Skeletal muscle satellite cell (primary cell): ENCODE data around the gene SLC12A7.
"Not testable (repeated sequence)": the region's sequence is repeated elsewhere in the genome, so short reads cannot be mapped to it uniquely, and the experiment has no call there.

Experiments used
- H3K27me3 ChIP-seq: 2 replicates; pipeline ENCODE4 v1.7.0; 2013; ENCODE audit warnings: low read length; ENCODE audit not compliant: control insufficient read depth, insufficient read depth
- H3K36me3 ChIP-seq: 2 replicates; pipeline ENCODE4 v1.7.0; 2013; ENCODE audit warnings: mild to moderate bottlenecking, control low read depth, low read length; ENCODE audit not compliant: insufficient read depth
- H3K4me1 ChIP-seq: 2 replicates; pipeline ENCODE4 v1.7.0; 2013; ENCODE audit warnings: low read length; ENCODE audit not compliant: control insufficient read depth, insufficient read depth
- H3K4me2 ChIP-seq: 2 replicates; pipeline ENCODE4 v1.7.0; 2013; ENCODE audit warnings: mild to moderate bottlenecking, low read length
- H3K4me3 ChIP-seq: 2 replicates; pipeline ENCODE4 v1.7.0; 2013; ENCODE audit warnings: low read length
- H3K9ac ChIP-seq: 2 replicates; pipeline ENCODE4 v1.7.0; 2013; ENCODE audit warnings: mild to moderate bottlenecking, low read depth, low read length, moderate library complexity
- H3K9me3 ChIP-seq: replicated peaks from 2 replicates; pipeline ENCODE4 v1.7.0; 2013; ENCODE audit warnings: mild to moderate bottlenecking, control low read depth, low read length

The SLC12A7 gene

GRCh38 chr5:1086871-1087270 is 25.0 kb downstream of the SLC12A7 start:
- H3K4me1 ChIP-seq = no peaks in the 10 kb centered on the region
- no peaks in the 10 kb centered on the region for H3K36me3 ChIP-seq
- no peak overlapping the region for H3K4me2 ChIP-seq
- no peak overlapping the region for H3K4me3 ChIP-seq
- no peaks in the 10 kb centered on the region for H3K27me3 ChIP-seq
- H3K9me3 ChIP-seq = no peaks in the 10 kb centered on the region
- no peak overlapping the region for H3K9ac ChIP-seq

- Histone ChIP-seq H3K36me3 (no peaks in the 10 kb centered on the region), H3K4me3 (no peak overlapping the region)
These were observed 25.7 kb downstream of the SLC12A7 start for GRCh38 chr5:1086137-1086536.

GRCh38 chr5:1085391-1085790 is 26.5 kb downstream of the SLC12A7 start:
- Histone ChIP-seq H3K36me3 (no peaks in the 10 kb centered on the region), H3K4me1 (no peaks in the 10 kb centered on the region), H3K9me3 (no peaks in the 10 kb centered on the region), H3K4me3 (no peak overlapping the region), H3K9ac (no peak overlapping the region), H3K27me3 (no peaks in the 10 kb centered on the region), H3K4me2 (no peak overlapping the region)

More at GRCh38 chr5:1086137-1086536, 25.7 kb downstream of the SLC12A7 start:
- H3K9me3 ChIP-seq = no peaks in the 10 kb centered on the region
- H3K4me2 ChIP-seq = no peak overlapping the region
- no peaks in the 10 kb centered on the region for H3K4me1 ChIP-seq
- H3K9ac ChIP-seq = no peak overlapping the region
- no peaks in the 10 kb centered on the region for H3K27me3 ChIP-seq

GRCh38 chr5:1083823-1084605 is 27.8 kb downstream of the SLC12A7 start:
- Histone ChIP-seq H3K4me1 (no peaks in the 10 kb centered on the region), H3K36me3 (no peaks in the 10 kb centered on the region), H3K4me3 (no peak overlapping the region), H3K9me3 (no peaks in the 10 kb centered on the region), H3K27me3 (no peaks in the 10 kb centered on the region), H3K9ac (no peak overlapping the region), H3K4me2 (no peak overlapping the region)

- H3K36me3 ChIP-seq, H3K4me3 ChIP-seq: not testable (repeated sequence)
These were observed 28.8 kb downstream of the SLC12A7 start for GRCh38 chr5:1083026-1083425.

GRCh38 chr5:1081519-1081918 is 30.3 kb downstream of the SLC12A7 start:
- Histone ChIP-seq H3K4me1 (no peaks in the 10 kb centered on the region), H3K4me2 (no peak overlapping the region), H3K36me3 (no peaks in the 10 kb centered on the region), H3K27me3 (no peaks in the 10 kb centered on the region), H3K4me3 (no peak overlapping the region), H3K9ac (no peak overlapping the region), H3K9me3 (no peaks in the 10 kb centered on the region)

More at GRCh38 chr5:1083026-1083425, 28.8 kb downstream of the SLC12A7 start:
- not testable (repeated sequence) for H3K9me3 ChIP-seq, H3K9ac ChIP-seq, H3K4me2 ChIP-seq, H3K27me3 ChIP-seq, H3K4me1 ChIP-seq

GRCh38 chr5:1080432-1080831 is 31.4 kb downstream of the SLC12A7 start:
- H3K4me1 ChIP-seq = no peaks in the 10 kb centered on the region
- no peaks in the 10 kb centered on the region for H3K9me3 ChIP-seq
- no peaks in the 10 kb centered on the region for H3K27me3 ChIP-seq
- H3K9ac ChIP-seq = no peak overlapping the region
- H3K4me3 ChIP-seq = no peak overlapping the region
- H3K4me2 ChIP-seq = no peak overlapping the region
- H3K36me3 ChIP-seq = no peaks in the 10 kb centered on the region

- Histone ChIP-seq H3K4me2 (no peak overlapping the region), H3K36me3 (no peaks in the 10 kb centered on the region), H3K9me3 (no peaks in the 10 kb centered on the region), H3K9ac (no peak overlapping the region), H3K4me3 (no peak overlapping the region), H3K4me1 (no peaks in the 10 kb centered on the region), H3K27me3 (no peaks in the 10 kb centered on the region)
These were observed 31.9 kb downstream of the SLC12A7 start for GRCh38 chr5:1079961-1080360.

- no peaks in the 10 kb centered on the region for H3K4me1 ChIP-seq
- no peak overlapping the region for H3K4me3 ChIP-seq
- no peak overlapping the region for H3K9ac ChIP-seq
- H3K4me2 ChIP-seq = no peak overlapping the region
- H3K36me3 ChIP-seq = no peaks in the 10 kb centered on the region
- no peaks in the 10 kb centered on the region for H3K27me3 ChIP-seq
- H3K9me3 ChIP-seq = no peaks in the 10 kb centered on the region
These were observed 32.4 kb downstream of the SLC12A7 start for GRCh38 chr5:1079486-1079885.

- Histone ChIP-seq H3K4me1 (no peaks in the 10 kb centered on the region), H3K9ac (no peak overlapping the region), H3K4me2 (no peak overlapping the region), H3K9me3 (no peaks in the 10 kb centered on the region), H3K36me3 (no peaks in the 10 kb centered on the region), H3K27me3 (no peaks in the 10 kb centered on the region), H3K4me3 (no peak overlapping the region)
These were observed 33.0 kb downstream of the SLC12A7 start for GRCh38 chr5:1078851-1079250.

- H3K4me2 ChIP-seq = no peak overlapping the region
- no peaks in the 10 kb centered on the region for H3K36me3 ChIP-seq
- H3K9ac ChIP-seq = no peak overlapping the region
- no peak overlapping the region for H3K4me3 ChIP-seq
- H3K9me3 ChIP-seq = no peaks in the 10 kb centered on the region
- no peaks in the 10 kb centered on the region for H3K4me1 ChIP-seq
- no peaks in the 10 kb centered on the region for H3K27me3 ChIP-seq
These were observed 33.7 kb downstream of the SLC12A7 start for GRCh38 chr5:1078206-1078605.

- Histone ChIP-seq H3K36me3 (no peaks in the 10 kb centered on the region), H3K4me3 (no peak overlapping the region), H3K9ac (no peak overlapping the region)
These were observed 34.3 kb downstream of the SLC12A7 start for GRCh38 chr5:1077491-1078020.

More at GRCh38 chr5:1077491-1078020, 34.3 kb downstream of the SLC12A7 start:
- Histone ChIP-seq H3K9me3 (no peaks in the 10 kb centered on the region), H3K4me1 (no peaks in the 10 kb centered on the region), H3K4me2 (no peak overlapping the region), H3K27me3 (no peaks in the 10 kb centered on the region)
